Forelimb muscle (tissue), 1 donor: ENCODE results near the gene TFDP2. TPM values are rescaled to one million over a fixed set of nuclear protein-coding genes. Genes with fewer than 3 reads are reported as not detected.
"Not testable (repeated sequence)": the region's sequence is repeated elsewhere in the genome, so short reads cannot be mapped to it uniquely, and the experiment has no call there.

ENCODE experiments used
- DNase-seq: peaks from one replicate; pipeline ENCODE4 v3.0.0-alpha.2; 2013; ENCODE audit warnings: low read depth
- polyA plus RNA-seq: library from polyadenylated mRNA; unstranded; fragments of 120-200 nt; gene quantifications from one replicate; pipeline ENCODE4 v1.2.1, GENCODE V29; 2013; ENCODE audit not compliant: insufficient read length

Gene TFDP2
- polyA plus RNA-seq, 1 donor, result 34.4 TPM

GRCh38 chr3:141928631-141929270 lies 220.6 kb downstream of the TFDP2 start:
- no peak for DNase-seq

GRCh38 chr3:141926929-141927328 lies 222.4 kb downstream of the TFDP2 start:
- DNase-seq, result no peak

GRCh38 chr3:141925677-141926076 lies 223.7 kb downstream of the TFDP2 start:
- DNase-seq, result not testable (repeated sequence)

GRCh38 chr3:141921316-141921715 lies 228.0 kb downstream of the TFDP2 start:
- no peak for DNase-seq

GRCh38 chr3:141920701-141921100 lies 228.6 kb downstream of the TFDP2 start:
- no peak for DNase-seq

GRCh38 chr3:141915766-141916165 lies 233.6 kb downstream of the TFDP2 start:
- no peak for DNase-seq

GRCh38 chr3:141915016-141915415 lies 234.3 kb downstream of the TFDP2 start:
- DNase-seq, result no peak

- no peak for DNase-seq
Observed at GRCh38 chr3:141914311-141914710, 235.0 kb downstream of the TFDP2 start.

- DNase-seq, result no peak
Observed at GRCh38 chr3:141913150-141913811, 236.1 kb downstream of the TFDP2 start.

- not testable (repeated sequence) for DNase-seq
Observed at GRCh38 chr3:141909986-141910385, 239.4 kb downstream of the TFDP2 start.

GRCh38 chr3:141909408-141909807 lies 239.9 kb downstream of the TFDP2 start:
- no peak for DNase-seq

GRCh38 chr3:141905129-141905528 lies 244.2 kb downstream of the TFDP2 start:
- DNase-seq, result no peak

- no peak for DNase-seq
Observed at GRCh38 chr3:141904203-141904602, 245.1 kb downstream of the TFDP2 start.

GRCh38 chr3:141901914-141902313 lies 247.4 kb downstream of the TFDP2 start:
- no peak for DNase-seq

GRCh38 chr3:141900343-141900742 lies 249.0 kb downstream of the TFDP2 start:
- DNase-seq, result no peak

GRCh38 chr3:141898908-141899307 lies 250.4 kb downstream of the TFDP2 start:
- no peak for DNase-seq

GRCh38 chr3:141895731-141896130 lies 253.6 kb downstream of the TFDP2 start:
- no peak for DNase-seq

GRCh38 chr3:141894524-141895176 lies 254.7 kb downstream of the TFDP2 start:
- no peak for DNase-seq

Other genes with a start within 250 kb of the TFDP2 start
- gene GK5, start 76.0 kb upstream of the TFDP2 start, polyA plus RNA-seq, result 10.2 TPM